Endothelial cell of umbilical vein (primary cell): ENCODE results near the gene CIAO3. TPM values are rescaled to one million over a fixed set of nuclear protein-coding genes. Genes with fewer than 3 reads are reported as not detected.

Source experiments
- BruUV-seq: library from RNA; stranded (reverse); fragments of 400-500 nt; replicated peaks from 2 replicates; lab custom pipeline; 2021; lab: Mats Ljungman, UMichigan
- CTCF ChIA-PET: fragments of 300-600, 350-600 bp; sonication (Branson Sonifier 250); formaldehyde crosslinking; loops from one replicate; lab custom pipeline; 2021; ENCODE audit warnings: antibody characterized with exemption, inconsistent platforms; lab: Charles Lee
- POLR2A ChIA-PET: fragments of 300-600, 350-600 bp; sonication (Branson Sonifier 250); formaldehyde crosslinking; loops from one replicate; lab custom pipeline; 2021; ENCODE audit warnings: antibody characterized with exemption, inconsistent platforms; lab: Charles Lee
- DNase-seq: peaks from one replicate; pipeline ENCODE4 v3.0.0-alpha.2; 2011; ENCODE audit warnings: low read depth, low spot score
- FAIRE-seq: peaks from 2 replicates; lab custom pipeline; 2011; peaks lifted over from hg19 to GRCh38; lab: Jason Lieb, UNC
- H2AFZ ChIP-seq: 2 replicates; pipeline ENCODE4 v1.6.0; 2012; ENCODE audit warnings: low read depth, low read length, control low read depth, inconsistent platforms
- H3K27ac ChIP-seq: 2 replicates; pipeline ENCODE4 v1.5.1; 2011; ENCODE audit warnings: low read depth, mild to moderate bottlenecking, control low read depth, low read length, moderate library complexity; ENCODE audit not compliant: insufficient read depth
- H3K27me3 ChIP-seq, 2 experiments: 2 replicates each; pipeline versions ENCODE4 v1.6.0 to v1.6.1; 2011; ENCODE audit warnings: low read length in 2 of 2, mixed read lengths in 1 of 2; ENCODE audit not compliant: control insufficient read depth in 2 of 2, insufficient read depth in 2 of 2
- H3K36me3 ChIP-seq, 2 experiments: 2 replicates in 1 of 2; 3 replicates in 1 of 2; pipeline ENCODE4 v1.5.1; 2011; ENCODE audit warnings: low read length in 2 of 2, mild to moderate bottlenecking in 1 of 2, moderate library complexity in 1 of 2; ENCODE audit not compliant: control insufficient read depth in 2 of 2, insufficient read depth in 2 of 2; ENCODE audit errors: extremely low read depth in 1 of 2
- H3K4me1 ChIP-seq: 3 replicates; pipeline ENCODE4 v1.5.1; 2011; ENCODE audit warnings: mild to moderate bottlenecking, low read length; ENCODE audit not compliant: control insufficient read depth, insufficient read depth; ENCODE audit errors: extremely low read depth
- H3K4me2 ChIP-seq: 2 replicates; pipeline ENCODE4 v1.6.1; 2011; ENCODE audit warnings: low read length, control low read depth, mixed read lengths; ENCODE audit not compliant: insufficient read depth
- H3K4me3 ChIP-seq, 3 experiments: fragments of 200-600 bp in 1 of 3; sonication (generic), shearing (Covaris generic) in 1 of 3; replicated peaks in 1 of 3; 2 replicates each; pipeline ENCODE4 v1.5.1; 2011 to 2016; ENCODE audit warnings: control low read depth in 3 of 3, low read length in 3 of 3, mild to moderate bottlenecking in 2 of 3, inconsistent platforms in 1 of 3, low read depth in 1 of 3, moderate library complexity in 1 of 3; ENCODE audit not compliant: insufficient read depth in 1 of 3
- H3K79me2 ChIP-seq: 2 replicates; pipeline ENCODE4 v1.6.0; 2012; ENCODE audit warnings: low read length, inconsistent platforms; ENCODE audit not compliant: control insufficient read depth, insufficient read depth
- H3K9ac ChIP-seq: replicated peaks from 2 replicates; pipeline ENCODE3; 2011; ENCODE audit warnings: low read length, control low read depth; ENCODE audit not compliant: insufficient read depth; ENCODE audit errors: extremely low read depth
- H3K9me1 ChIP-seq: replicated peaks from 3 replicates; pipeline ENCODE4 v1.6.0; 2011; ENCODE audit warnings: mild to moderate bottlenecking, low read length; ENCODE audit not compliant: control insufficient read depth, insufficient read depth; ENCODE audit errors: extremely low read depth
- H3K9me3 ChIP-seq: replicated peaks from 2 replicates; pipeline ENCODE4 v1.5.1; 2012; ENCODE audit warnings: low read length, inconsistent platforms; ENCODE audit not compliant: control insufficient read depth, insufficient read depth
- H4K20me1 ChIP-seq: replicated peaks from 2 replicates; pipeline ENCODE3; 2011; ENCODE audit warnings: mild to moderate bottlenecking, low read length; ENCODE audit not compliant: control insufficient read depth, insufficient read depth; ENCODE audit errors: extremely low read depth
- CTCF ChIP-seq, 2 donors: IDR thresholded peaks; 1 replicate in 1 of 2; 2 replicates in 1 of 2; pipeline ENCODE4 v1.5.1; 2011; ENCODE audit warnings: low read length in 2 of 2, mild to moderate bottlenecking in 2 of 2, moderate library complexity in 2 of 2, control low read depth in 1 of 2, inconsistent platforms in 1 of 2, low read depth in 1 of 2; ENCODE audit not compliant: insufficient read depth in 1 of 2; ENCODE audit errors: extremely low read depth in 1 of 2
- EZH2 ChIP-seq: IDR thresholded peaks from 2 replicates; pipeline ENCODE4 v1.6.1; 2012; ENCODE audit warnings: borderline replicate concordance, low read depth, mild to moderate bottlenecking, moderate library complexity, low read length, inconsistent platforms; ENCODE audit not compliant: severe bottlenecking
- FOS ChIP-seq: IDR thresholded peaks from 2 replicates; pipeline ENCODE4 v1.6.1; 2011; ENCODE audit warnings: mild to moderate bottlenecking, low read length, moderate library complexity, borderline replicate concordance; ENCODE audit not compliant: insufficient read depth
- GATA2 ChIP-seq: IDR thresholded peaks from 2 replicates; pipeline ENCODE4 v1.7.0; 2011; ENCODE audit warnings: low read depth, mild to moderate bottlenecking, moderate library complexity, mixed read lengths, low read length; ENCODE audit not compliant: insufficient read length, insufficient read depth
- JUN ChIP-seq: IDR thresholded peaks from 2 replicates; pipeline ENCODE4 v1.6.1; 2011; ENCODE audit warnings: borderline replicate concordance, low read depth; ENCODE audit not compliant: insufficient read length, insufficient read depth
- MYC ChIP-seq: IDR thresholded peaks from one replicate; pipeline ENCODE4 v1.6.1; 2011; ENCODE audit warnings: mild to moderate bottlenecking, low read depth, low read length
- POLR2A ChIP-seq: IDR thresholded peaks from 2 replicates; pipeline ENCODE4 v1.6.1; 2012; ENCODE audit warnings: low read depth, mild to moderate bottlenecking, control low read depth, low read length
- POLR2AphosphoS5 ChIP-seq: IDR thresholded peaks from 2 replicates; pipeline ENCODE4 v1.6.1; 2012; ENCODE audit warnings: low read depth, mild to moderate bottlenecking, control low read depth, low read length, moderate library complexity; ENCODE audit not compliant: insufficient read depth
- dilution Hi-C: fragments of 300-500 bp; cut with MboI; formaldehyde crosslinking; loops from one replicate; pipeline ENCODE4 v1.15.0; 2019; ENCODE audit warnings: low sequenced_read_pairs; ENCODE audit not compliant: extremely low pct_ligation_motif_present
- intact Hi-C: fragments of 100-400 bp; cut with micrococcal nuclease; formaldehyde crosslinking; loops from one replicate; pipeline ENCODE4 v1.10.0; 2022
- polyA plus RNA-seq, 4 experiments: library from polyadenylated mRNA; depleted of rRNA in 3 of 4; stranded (reverse) in 3 of 4; unstranded in 1 of 4; fragments of >200 nt; gene quantifications; 2 replicates each; pipeline versions ENCODE4 v1.2.1 to v1.2.3, GENCODE V29; 2011 to 2012; ENCODE audit warnings: missing spikeins in 1 of 4
- total RNA-seq: library from RNA; stranded (reverse); gene quantifications from 2 replicates; pipeline ENCODE4 v1.2.3, GENCODE V29; 2021
- TF ChIP-seq, protein P1 (sequence below): IDR thresholded peaks from 2 replicates; pipeline ENCODE4 v1.6.1; 2011; ENCODE audit not compliant: insufficient read depth, insufficient read length

The CIAO3 gene
- total and polyA plus RNA-seq, 2 donors (not counting 3 experiments of a cell fraction or from before 2014, with no cell fraction given): 23.1 to 33.8 TPM

DNA sequence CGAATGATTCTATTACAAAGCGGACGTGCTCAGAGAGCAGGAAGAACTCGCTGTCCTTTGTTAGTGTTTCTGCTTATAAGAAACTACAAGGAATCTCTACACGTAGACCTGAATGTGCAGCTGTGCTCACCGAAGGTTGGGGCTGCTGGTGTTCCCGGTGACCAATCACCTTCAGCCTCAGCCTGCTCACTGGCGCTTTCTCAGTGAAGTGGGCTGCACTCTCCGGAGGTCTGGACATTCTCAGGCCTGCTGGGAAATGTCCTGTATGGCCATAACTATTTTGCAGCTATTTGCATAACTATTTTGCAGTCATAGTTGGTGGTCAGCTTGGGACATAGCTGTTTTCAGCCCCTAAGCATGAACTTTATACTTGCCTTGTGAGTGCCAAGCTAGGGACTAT lies 9.7 kb upstream of the CIAO3 start:
- DNase-seq (no peak), FAIRE-seq (no peak)
- Histone ChIP-seq H3K9me3 (no peaks in the 10 kb centered on the region), H3K4me1 (no peaks in the 10 kb centered on the region), H4K20me1 (no peaks in the 10 kb centered on the region), H3K9me1 (no peaks in the 10 kb centered on the region), H3K4me3 (no peak overlapping the region), H3K27ac (no peak overlapping the region), H2AFZ (no peak overlapping the region), H3K27me3 (peaks cover 4% of the 10 kb centered on the region in 2 experiments), H3K9ac (no peak overlapping the region), H3K4me2 (no peak overlapping the region), H3K79me2 (no peaks in the 10 kb centered on the region), H3K36me3 (no peaks in the 10 kb centered on the region)
- POLR2A ChIA-PET: no interaction called here
- no TSS peak for BruUV-seq
- CTCF ChIA-PET: interaction anchor here (1.2 kb wide), 1 partner anchor 38 kb away, joined by 3 read pairs; no protein-coding TSS in a partner anchor
- dilution Hi-C loops (no loop called here), intact Hi-C loops (no loop called here)
- TF ChIP-seq EZH2 (no peak), GATA2 (no peak), POLR2A (no peak), FOS (no peak), MYC (no peak), POLR2AphosphoS5 (no peak), CTCF (IDR thresholded peaks at IDR 0.05; ENCODE audit: extremely low read depth in 1 of 2, insufficient read depth in 1 of 2, low read depth in 1 of 2, low read length in 2 of 2) (no peak), JUN (no peak)
- TF ChIP-seq, protein P1, sequence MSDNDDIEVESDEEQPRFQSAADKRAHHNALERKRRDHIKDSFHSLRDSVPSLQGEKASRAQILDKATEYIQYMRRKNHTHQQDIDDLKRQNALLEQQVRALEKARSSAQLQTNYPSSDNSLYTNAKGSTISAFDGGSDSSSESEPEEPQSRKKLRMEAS: no peak
